Inflammatory macrophage treated with lipopolysaccharide for 1 hour (primary cell): Measurements from ENCODE around the gene ARHGAP45.
"Not testable (repeated sequence)": the region's sequence is repeated elsewhere in the genome, so short reads cannot be mapped to it uniquely, and the experiment has no call there.

Experiments
- DNase-seq, 2 donors: peaks; one replicate each; pipeline ENCODE4 v3.0.0-alpha.2; 2020 to 2022

The ARHGAP45 gene

GRCh38 chr19:1106841-1107660, 40.1 kb downstream of the ARHGAP45 start:
- DNase-seq: no peak

- DNase-seq: no peak
Observed at GRCh38 chr19:1107661-1108261, 40.8 kb downstream of the ARHGAP45 start.

- DNase-seq: no peak
Observed at GRCh38 chr19:1108291-1109031, 41.5 kb downstream of the ARHGAP45 start.

- no peak for DNase-seq
Observed at GRCh38 chr19:1109032-1109551, 42.1 kb downstream of the ARHGAP45 start.

GRCh38 chr19:1109697-1110671, 43.0 kb downstream of the ARHGAP45 start:
- no peak for DNase-seq

GRCh38 chr19:1110809-1111640, 44.1 kb downstream of the ARHGAP45 start:
- no peak for DNase-seq

- DNase-seq: no peak
Observed at GRCh38 chr19:1111641-1112267, 44.8 kb downstream of the ARHGAP45 start.

GRCh38 chr19:1112268-1113029, 45.5 kb downstream of the ARHGAP45 start:
- DNase-seq: no peak

- peak; percentile 91 to 93 for DNase-seq
Observed at GRCh38 chr19:1113030-1113985, 46.3 kb downstream of the ARHGAP45 start.

- no peak for DNase-seq
Observed at GRCh38 chr19:1113986-1114483, 47.1 kb downstream of the ARHGAP45 start.

- not testable (repeated sequence) for DNase-seq
Observed at GRCh38 chr19:1114728-1115127, 47.8 kb downstream of the ARHGAP45 start.

- DNase-seq: no peak
Observed at GRCh38 chr19:1115646-1116420, 48.9 kb downstream of the ARHGAP45 start.

GRCh38 chr19:1116726-1117581, 50.0 kb downstream of the ARHGAP45 start:
- no peak for DNase-seq

GRCh38 chr19:1117654-1118053, 50.7 kb downstream of the ARHGAP45 start:
- DNase-seq: no peak

GRCh38 chr19:1118999-1119398, 52.0 kb downstream of the ARHGAP45 start:
- no peak for DNase-seq

- DNase-seq: no peak
Observed at GRCh38 chr19:1119475-1120217, 52.7 kb downstream of the ARHGAP45 start.
